Measurements from ENCODE around the gene PIP4K2A. TPM values are rescaled to one million over a fixed set of nuclear protein-coding genes. Genes with fewer than 3 reads are reported as not detected.

PIP4K2A gene
- total and polyA plus RNA-seq, 2 of the 13 experiments (the other 11 are each of a cell fraction or from before 2014, with no cell fraction given), result 9.1 to 22.6 TPM

DNA sequence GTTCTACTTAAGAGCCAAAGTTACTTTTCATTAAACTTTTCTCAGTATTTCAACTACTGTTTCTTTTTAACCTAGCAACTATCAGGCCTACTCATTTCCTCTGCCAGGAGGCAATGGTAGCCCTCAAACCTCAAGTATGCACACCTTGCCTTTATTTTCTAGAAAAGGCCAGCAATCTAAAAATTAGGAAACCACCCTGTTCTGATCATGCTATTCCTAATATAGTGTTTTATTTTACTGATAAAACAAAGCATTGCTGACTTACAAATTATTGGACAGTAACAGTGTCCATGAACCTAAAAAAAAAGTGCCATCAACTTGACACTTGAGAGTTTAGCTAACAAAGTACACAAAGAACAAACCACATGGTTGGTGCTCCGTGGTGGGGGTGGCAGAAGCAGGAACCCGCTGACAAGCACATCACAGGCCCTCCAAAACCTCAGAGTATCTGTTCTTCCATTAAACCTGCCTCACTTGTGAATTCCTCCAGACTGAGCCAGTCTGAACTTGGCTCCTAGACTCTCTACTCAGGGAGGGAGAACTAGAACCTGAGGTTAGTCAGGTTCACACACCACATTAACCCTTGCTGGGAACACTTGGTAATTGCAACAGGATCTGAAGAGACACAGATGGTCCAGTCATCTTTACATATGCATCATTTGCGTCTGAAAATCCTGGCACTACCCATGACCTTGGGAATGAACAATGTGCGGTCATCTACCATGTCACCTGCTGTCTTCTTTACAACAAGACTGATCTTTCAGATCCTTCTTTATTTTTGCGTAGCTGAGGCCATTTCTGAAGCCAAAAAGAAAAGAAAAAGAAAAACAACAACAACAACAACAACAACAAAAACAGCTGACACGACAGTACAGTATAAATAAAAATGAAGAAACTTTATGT, 31.9 kb downstream of the PIP4K2A start:
- peaks cover 75% of the 10 kb centered on the region for H3K4me1 ChIP-seq (ENCODE audit: insufficient read depth, low read length)
- H3K9ac ChIP-seq (ENCODE audit: insufficient read depth, low read depth, low read length), result peak overlapping the region; percentile 38
- H3K27ac ChIP-seq (ENCODE audit: extremely low read length, insufficient read depth, low read length), result peak overlapping the region; percentile 76
- no peaks in the 10 kb centered on the region for H4K20me1 ChIP-seq (ENCODE audit: insufficient read depth, low read length)
- WGBS (ENCODE audit: low lambda C conversion rate), result 5% methylated on average over 6 of the region's 6 CpGs
- peaks cover 59% of the 10 kb centered on the region for H3K79me2 ChIP-seq (ENCODE audit: insufficient read depth, low read length)
- no peaks in the 10 kb centered on the region for H3K36me3 ChIP-seq (replicated peaks in 1 of 2; ENCODE audit: control insufficient read depth in 1 of 2, insufficient read depth in 2 of 2, low read length in 2 of 2)
- POLR2A ChIA-PET, result interaction anchor here (1.2 to 1.8 kb wide), 4 partner anchors 9 to 1157 kb away, joined by 3 to 5 read pairs (median 5); partner anchors contain the start of gene SKIDA1
- H3K4me3 ChIP-seq (replicated peaks in 1 of 3; ENCODE audit: insufficient read depth in 1 of 3, low read depth in 2 of 3, low read length in 3 of 3), result peak overlapping the region; percentile 31 to 58 (median 43); a peak in 5 of 6 replicates
- in situ Hi-C loops (cut with HindIII; ENCODE audit: extremely low pct_ligation_motif_present, low pct_unique_long_range_greater_than_20kb), result no loop called here
- CTCF ChIA-PET (ENCODE audit: low intra/inter-chr PET ratio, low total read pairs), result no interaction called here
- H3K27me3 ChIP-seq (ENCODE audit: control insufficient read depth in 1 of 2, insufficient read depth in 2 of 2, low read length in 2 of 2), result no peaks in the 10 kb centered on the region
- no peak overlapping the region for H2AFZ ChIP-seq (ENCODE audit: low read length)
- ATAC-seq (peak; percentile 61), FAIRE-seq (peak; percentile 66), DNase-seq (ENCODE audit: low spot score) (peak; percentile 69)
- H3K4me2 ChIP-seq (ENCODE audit: low read depth, low read length), result peak overlapping the region; percentile 78
- no peaks in the 10 kb centered on the region for H3K9me3 ChIP-seq (ENCODE audit: low read length)
- TSS peak; percentile 61 for BruUV-seq (replicated peaks)
- intact Hi-C loops (cut with micrococcal nuclease; ENCODE audit: unreplicated experiment), result loop anchor here (1.0 to 2.0 kb wide), 3 partner anchors 20 to 58 kb away; no protein-coding TSS in a partner anchor
- peak; percentile 41; the same call in 1 of the 2 replicates for TF ChIP-seq HMG20A (CRISPR knock-in tag; IDR thresholded peaks at IDR 0.05; ENCODE audit: borderline replicate concordance)
- peak; percentile 18; the same call in 1 of the 2 replicates for TF ChIP-seq ZFY (CRISPR knock-in tag; IDR thresholded peaks at IDR 0.05)
- no peak for TF ChIP-seq MLX (CRISPR knock-in tag; IDR thresholded peaks at IDR 0.05)
- TF ChIP-seq CREM (IDR thresholded peaks at IDR 0.05), result peak; percentile 28; the same call in 1 of the 2 replicates
- TF ChIP-seq CREM (CRISPR knock-in tag; IDR thresholded peaks at IDR 0.05), result no peak
- TF ChIP-seq NR2F1 (CRISPR knock-in tag; IDR thresholded peaks at IDR 0.05), result no peak
- TF ChIP-seq, protein P1, sequence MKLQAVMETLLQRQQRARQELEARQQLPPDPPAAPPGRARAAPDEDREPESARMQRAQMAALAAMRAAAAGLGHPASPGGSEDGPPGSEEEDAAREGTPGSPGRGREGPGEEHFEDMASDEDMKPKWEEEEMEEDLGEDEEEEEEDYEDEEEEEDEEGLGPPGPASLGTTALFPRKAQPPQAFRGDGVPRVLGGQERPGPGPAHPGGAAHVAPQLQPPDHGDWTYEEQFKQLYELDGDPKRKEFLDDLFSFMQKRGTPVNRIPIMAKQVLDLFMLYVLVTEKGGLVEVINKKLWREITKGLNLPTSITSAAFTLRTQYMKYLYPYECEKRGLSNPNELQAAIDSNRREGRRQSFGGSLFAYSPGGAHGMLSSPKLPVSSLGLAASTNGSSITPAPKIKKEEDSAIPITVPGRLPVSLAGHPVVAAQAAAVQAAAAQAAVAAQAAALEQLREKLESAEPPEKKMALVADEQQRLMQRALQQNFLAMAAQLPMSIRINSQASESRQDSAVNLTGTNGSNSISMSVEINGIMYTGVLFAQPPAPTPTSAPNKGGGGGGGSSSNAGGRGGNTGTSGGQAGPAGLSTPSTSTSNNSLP (IDR thresholded peaks at IDR 0.05; ENCODE audit: low read depth, low read length), result no peak
- TF ChIP-seq ZNF652 (CRISPR knock-in tag; IDR thresholded peaks at IDR 0.05; ENCODE audit: borderline replicate concordance, low read depth), result peak; percentile 92
- peak; percentile 73; the same call in 1 of the 2 replicates for TF ChIP-seq MEIS2 (CRISPR knock-in tag; IDR thresholded peaks at IDR 0.05)
- TF ChIP-seq, protein P2, sequence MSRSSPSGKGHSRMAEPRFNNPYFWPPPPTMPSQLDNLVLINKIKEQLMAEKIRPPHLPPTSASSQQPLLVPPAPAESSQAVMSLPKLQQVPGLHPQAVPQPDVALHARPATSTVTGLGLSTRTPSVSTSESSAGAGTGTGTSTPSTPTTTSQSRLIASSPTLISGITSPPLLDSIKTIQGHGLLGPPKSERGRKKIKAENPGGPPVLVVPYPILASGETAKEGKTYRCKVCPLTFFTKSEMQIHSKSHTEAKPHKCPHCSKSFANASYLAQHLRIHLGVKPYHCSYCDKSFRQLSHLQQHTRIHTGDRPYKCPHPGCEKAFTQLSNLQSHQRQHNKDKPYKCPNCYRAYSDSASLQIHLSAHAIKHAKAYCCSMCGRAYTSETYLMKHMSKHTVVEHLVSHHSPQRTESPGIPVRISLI (CRISPR knock-in tag; IDR thresholded peaks at IDR 0.05; ENCODE audit: borderline replicate concordance), result peak; percentile 87
- TF ChIP-seq ZNF350 (CRISPR knock-in tag; IDR thresholded peaks at IDR 0.05; ENCODE audit: borderline replicate concordance, low read depth), result 0 out of 2 replicates have a peak, but pooled peaks have one; percentile 9
- 0 out of 2 replicates have a peak, but pooled peaks have one; percentile 7 for TF ChIP-seq ZNF543 (CRISPR knock-in tag; IDR thresholded peaks at IDR 0.05)
- TF ChIP-seq SOX13 (IDR thresholded peaks at IDR 0.05), result no peak
- TF ChIP-seq SOX13 (CRISPR knock-in tag; conservative IDR thresholded peaks at IDR 0.05 in 1 of 2, IDR thresholded peaks at IDR 0.05 in 1 of 2), result peak in 1 of 2 experiments; percentile 36; a peak in 1 of 4 replicates
- 0 out of 2 replicates have a peak, but pooled peaks have one; percentile 32 for TF ChIP-seq ZNF343 (CRISPR knock-in tag; IDR thresholded peaks at IDR 0.05)
- TF ChIP-seq ZNF567 (CRISPR knock-in tag; IDR thresholded peaks at IDR 0.05; ENCODE audit: borderline replicate concordance), result 0 out of 2 replicates have a peak, but pooled peaks have one; percentile 21
- 0 out of 2 replicates have a peak, but pooled peaks have one; percentile 23 for TF ChIP-seq HOXA5 (CRISPR knock-in tag; IDR thresholded peaks at IDR 0.05)
- TF ChIP-seq TGIF2 (CRISPR knock-in tag; IDR thresholded peaks at IDR 0.05), result peak; percentile 77
- TF ChIP-seq GATAD2A (CRISPR knock-in tag; IDR thresholded peaks at IDR 0.05), result peak; percentile 16; the same call in 1 of the 2 replicates
- no peak for TF ChIP-seq ZNF75D (CRISPR knock-in tag; IDR thresholded peaks at IDR 0.05; ENCODE audit: borderline replicate concordance)
- peak; percentile 52; the same call in 1 of the 2 replicates for TF ChIP-seq ZNF557 (CRISPR knock-in tag; IDR thresholded peaks at IDR 0.05)
- no peak for TF ChIP-seq NKX3-1 (CRISPR knock-in tag; IDR thresholded peaks at IDR 0.05)
